ENCODE measurements around the gene ISG20L2.

ISG20L2 gene

DNA sequence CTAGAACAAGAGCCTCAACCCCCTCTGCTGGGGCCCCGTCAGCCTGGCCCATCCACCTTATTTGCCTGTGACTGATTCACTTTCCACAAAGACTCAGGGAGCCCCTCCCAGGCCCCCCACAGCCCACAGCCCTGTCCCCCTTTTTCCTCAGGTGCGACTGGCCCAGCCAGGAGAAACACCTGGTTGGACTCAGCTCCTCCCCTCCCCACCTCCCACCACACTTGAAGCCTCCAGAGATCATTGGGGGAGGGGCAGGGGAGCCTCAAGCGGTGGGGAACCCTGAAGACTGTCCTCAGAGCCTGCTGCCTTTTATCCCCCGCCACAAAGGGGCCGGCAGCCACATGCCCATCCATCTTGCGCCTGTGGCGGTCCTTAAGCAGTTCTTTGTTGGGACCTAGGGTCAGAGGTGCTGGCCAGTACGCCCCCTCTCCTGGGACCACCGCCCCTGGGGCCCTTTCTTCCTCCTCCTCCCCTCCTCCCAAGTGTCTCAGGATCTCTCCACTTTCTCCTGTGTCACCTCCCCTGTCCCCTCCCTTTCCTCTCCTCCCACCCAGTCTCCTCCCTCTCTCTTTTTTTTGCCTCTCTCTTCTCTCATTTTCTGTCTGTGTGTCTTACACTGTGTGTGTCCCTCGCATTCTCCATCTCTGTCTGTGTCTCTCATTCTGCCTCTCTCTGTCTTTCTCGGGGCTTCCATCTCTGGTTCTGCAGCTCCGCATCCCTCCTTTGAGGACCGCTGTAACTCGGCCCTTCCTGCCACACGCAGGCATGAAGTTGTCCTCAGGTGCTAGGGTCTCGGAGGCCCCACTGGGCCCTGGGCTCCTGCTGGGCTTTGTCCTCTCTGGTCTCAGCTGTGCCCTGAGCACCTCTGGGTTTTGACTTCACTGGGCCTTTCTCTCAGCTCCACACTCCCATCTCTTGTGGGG, 35.4 kb downstream of the ISG20L2 start:
- H3K9me2 ChIP-seq (ENCODE audit: low read depth, low read length), result no peaks in the 10 kb centered on the region
- no peaks in the 10 kb centered on the region for H3F3A ChIP-seq (ENCODE audit: insufficient read depth, low read length)
- H3K4me3 ChIP-seq (ENCODE audit: low read depth, low read length, poor library complexity, severe bottlenecking), result no peak overlapping the region
- H3K27me3 ChIP-seq (ENCODE audit: insufficient read depth, low read length), result peaks cover 11% of the 10 kb centered on the region
- H3K79me2 ChIP-seq (ENCODE audit: insufficient read depth, low read length), result no peaks in the 10 kb centered on the region
- peaks cover 3% of the 10 kb centered on the region for H3K4me1 ChIP-seq (ENCODE audit: insufficient read depth, low read length, severe bottlenecking)
- no peaks in the 10 kb centered on the region for H4K20me1 ChIP-seq (ENCODE audit: insufficient read depth, low read length)
- no peaks in the 10 kb centered on the region for H3K9me3 ChIP-seq (ENCODE audit: low read length)
- H3K27ac ChIP-seq (ENCODE audit: low read depth, low read length, poor library complexity, severe bottlenecking), result no peak overlapping the region
- no peak overlapping the region for H3K9ac ChIP-seq (ENCODE audit: low read length)
- no peaks in the 10 kb centered on the region for H3K36me3 ChIP-seq (ENCODE audit: insufficient read depth, low read length)
- TF ChIP-seq, protein P1, sequence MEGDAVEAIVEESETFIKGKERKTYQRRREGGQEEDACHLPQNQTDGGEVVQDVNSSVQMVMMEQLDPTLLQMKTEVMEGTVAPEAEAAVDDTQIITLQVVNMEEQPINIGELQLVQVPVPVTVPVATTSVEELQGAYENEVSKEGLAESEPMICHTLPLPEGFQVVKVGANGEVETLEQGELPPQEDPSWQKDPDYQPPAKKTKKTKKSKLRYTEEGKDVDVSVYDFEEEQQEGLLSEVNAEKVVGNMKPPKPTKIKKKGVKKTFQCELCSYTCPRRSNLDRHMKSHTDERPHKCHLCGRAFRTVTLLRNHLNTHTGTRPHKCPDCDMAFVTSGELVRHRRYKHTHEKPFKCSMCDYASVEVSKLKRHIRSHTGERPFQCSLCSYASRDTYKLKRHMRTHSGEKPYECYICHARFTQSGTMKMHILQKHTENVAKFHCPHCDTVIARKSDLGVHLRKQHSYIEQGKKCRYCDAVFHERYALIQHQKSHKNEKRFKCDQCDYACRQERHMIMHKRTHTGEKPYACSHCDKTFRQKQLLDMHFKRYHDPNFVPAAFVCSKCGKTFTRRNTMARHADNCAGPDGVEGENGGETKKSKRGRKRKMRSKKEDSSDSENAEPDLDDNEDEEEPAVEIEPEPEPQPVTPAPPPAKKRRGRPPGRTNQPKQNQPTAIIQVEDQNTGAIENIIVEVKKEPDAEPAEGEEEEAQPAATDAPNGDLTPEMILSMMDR (IDR thresholded peaks at IDR 0.05; ENCODE audit: low read length), result no peak
- no peak for TF ChIP-seq EZH2 (IDR thresholded peaks at IDR 0.05; ENCODE audit: borderline replicate concordance, low read length)
- no peak overlapping the region for H2AFZ ChIP-seq (ENCODE audit: low read length)
- H3K4me2 ChIP-seq (ENCODE audit: low read length), result no peak overlapping the region

DNA sequence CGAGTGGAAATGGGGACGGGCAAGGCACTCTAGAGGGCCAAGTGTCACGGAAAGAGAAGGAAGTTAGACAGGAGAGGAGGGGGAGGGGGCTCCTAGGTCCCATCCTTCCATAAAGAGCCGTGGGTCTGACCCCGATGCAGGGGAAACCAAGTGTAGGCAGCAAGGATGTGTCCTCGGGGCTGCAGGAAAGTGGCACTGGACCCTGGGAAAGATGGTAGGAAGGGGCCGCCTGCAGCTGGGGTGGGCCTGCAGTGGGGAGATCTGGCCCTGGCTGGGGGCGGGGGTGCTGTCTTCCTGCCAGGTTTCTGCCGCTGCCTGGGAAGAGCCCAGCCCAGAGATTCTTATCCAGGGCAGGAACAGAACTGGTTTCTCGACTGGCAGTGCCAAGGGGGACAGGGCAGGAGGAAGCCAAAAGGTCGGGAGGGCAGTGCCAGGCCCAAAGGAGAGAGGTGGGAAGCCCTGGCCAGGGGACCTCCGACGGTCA, 36.1 kb downstream of the ISG20L2 start:
- H3K79me2 ChIP-seq (ENCODE audit: insufficient read depth, low read length), result no peaks in the 10 kb centered on the region

DNA sequence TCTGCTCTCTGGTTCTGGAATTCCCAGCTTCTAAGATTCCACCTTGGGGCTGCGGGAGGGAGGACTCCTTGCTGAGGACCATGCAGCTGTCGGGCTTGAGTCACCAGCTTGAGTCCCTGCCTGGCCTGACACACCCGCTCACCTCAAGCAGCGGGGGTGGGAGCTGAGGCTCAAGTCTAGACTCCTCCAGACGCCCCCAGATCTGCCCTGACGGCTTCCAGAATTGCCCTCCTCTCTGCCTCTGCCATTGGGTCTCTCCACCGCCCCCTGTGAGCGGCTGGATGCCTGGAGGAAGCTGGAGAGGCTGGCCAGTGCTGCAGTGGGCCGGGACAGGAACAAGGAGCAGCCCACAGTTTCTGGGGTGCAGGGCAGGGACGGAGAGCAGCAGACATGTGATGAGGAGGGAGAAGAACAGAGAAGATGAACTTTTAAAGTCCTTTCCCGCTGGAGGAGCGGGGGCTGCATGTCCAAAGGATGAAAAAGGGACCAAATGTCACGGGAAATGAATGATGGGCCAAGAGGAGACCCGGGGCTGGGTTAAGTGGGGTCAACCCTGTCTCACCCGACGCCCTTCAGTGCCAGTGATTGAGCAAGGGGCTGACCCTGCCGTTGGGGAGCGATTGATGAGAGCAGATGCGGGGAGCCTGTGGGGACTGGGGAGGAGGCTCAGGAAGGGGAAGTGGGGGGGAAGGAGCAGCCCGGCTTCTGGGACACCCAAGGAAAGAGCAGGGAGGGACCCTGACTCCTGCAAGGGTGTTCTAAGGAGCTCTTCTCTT, 36.7 kb downstream of the ISG20L2 start:
- H3K27ac ChIP-seq (ENCODE audit: low read depth, low read length, poor library complexity, severe bottlenecking), result no peak overlapping the region
- no peak overlapping the region for H3K4me3 ChIP-seq (ENCODE audit: low read depth, low read length, poor library complexity, severe bottlenecking)
- H3K4me2 ChIP-seq (ENCODE audit: low read length), result no peak overlapping the region
- H3K9ac ChIP-seq (ENCODE audit: low read length), result no peak overlapping the region
- no peaks in the 10 kb centered on the region for H4K20me1 ChIP-seq (ENCODE audit: insufficient read depth, low read length)
- no peaks in the 10 kb centered on the region for H3K79me2 ChIP-seq (ENCODE audit: insufficient read depth, low read length)
- H3K27me3 ChIP-seq (ENCODE audit: insufficient read depth, low read length), result peaks cover 11% of the 10 kb centered on the region
- H3F3A ChIP-seq (ENCODE audit: insufficient read depth, low read length), result no peaks in the 10 kb centered on the region
- no peak overlapping the region for H2AFZ ChIP-seq (ENCODE audit: low read length)
- TF ChIP-seq, protein P1 (IDR thresholded peaks at IDR 0.05; ENCODE audit: low read length), result no peak
- TF ChIP-seq EZH2 (IDR thresholded peaks at IDR 0.05; ENCODE audit: borderline replicate concordance, low read length), result no peak
- no peaks in the 10 kb centered on the region for H3K36me3 ChIP-seq (ENCODE audit: insufficient read depth, low read length)
- peaks cover 3% of the 10 kb centered on the region for H3K4me1 ChIP-seq (ENCODE audit: insufficient read depth, low read length, severe bottlenecking)
- no peaks in the 10 kb centered on the region for H3K9me2 ChIP-seq (ENCODE audit: low read depth, low read length)
- no peaks in the 10 kb centered on the region for H3K9me3 ChIP-seq (ENCODE audit: low read length)

More for the DNA sequence above, 36.1 kb downstream of the ISG20L2 start:
- TF ChIP-seq, protein P1 (IDR thresholded peaks at IDR 0.05; ENCODE audit: low read length), result no peak
- TF ChIP-seq EZH2 (IDR thresholded peaks at IDR 0.05; ENCODE audit: borderline replicate concordance, low read length), result no peak
- no peaks in the 10 kb centered on the region for H3K9me3 ChIP-seq (ENCODE audit: low read length)
- H3K4me1 ChIP-seq (ENCODE audit: insufficient read depth, low read length, severe bottlenecking), result peaks cover 3% of the 10 kb centered on the region
- H2AFZ ChIP-seq (ENCODE audit: low read length), result no peak overlapping the region
- H3K27ac ChIP-seq (ENCODE audit: low read depth, low read length, poor library complexity, severe bottlenecking), result no peak overlapping the region
- no peaks in the 10 kb centered on the region for H3K9me2 ChIP-seq (ENCODE audit: low read depth, low read length)
- H4K20me1 ChIP-seq (ENCODE audit: insufficient read depth, low read length), result no peaks in the 10 kb centered on the region
- no peak overlapping the region for H3K9ac ChIP-seq (ENCODE audit: low read length)
- no peak overlapping the region for H3K4me2 ChIP-seq (ENCODE audit: low read length)
- no peaks in the 10 kb centered on the region for H3F3A ChIP-seq (ENCODE audit: insufficient read depth, low read length)
- H3K27me3 ChIP-seq (ENCODE audit: insufficient read depth, low read length), result peaks cover 11% of the 10 kb centered on the region
- no peak overlapping the region for H3K4me3 ChIP-seq (ENCODE audit: low read depth, low read length, poor library complexity, severe bottlenecking)
- H3K36me3 ChIP-seq (ENCODE audit: insufficient read depth, low read length), result no peaks in the 10 kb centered on the region

Measured in OCI-LY1 (cell line).